SKM-1 (cell line): ENCODE results near the gene ARID1B.
A peak's percentile ranks its signal among the peaks of the same experiment; 100 is the strongest.

Experiments used
- DNase-seq: peaks from one replicate; lab custom pipeline; 2025; ENCODE audit not compliant: unreplicated experiment; lab: John Stamatoyannopoulos, UW

The ARID1B gene

GRCh38 chr6:157229713-157230112 is 452.5 kb downstream of the ARID1B start:
- DNase-seq = no peak

- DNase-seq = no peak
These were observed 453.7 kb downstream of the ARID1B start for GRCh38 chr6:157230910-157231309.

GRCh38 chr6:157232161-157232895 is 455.1 kb downstream of the ARID1B start:
- DNase-seq = no peak

GRCh38 chr6:157233156-157233555 is 456.0 kb downstream of the ARID1B start:
- DNase-seq = no peak

- no peak for DNase-seq
These were observed 456.5 kb downstream of the ARID1B start for GRCh38 chr6:157233686-157234085.

GRCh38 chr6:157235600-157236039 is 458.4 kb downstream of the ARID1B start:
- DNase-seq = peak; percentile 38

- DNase-seq = no peak
These were observed 459.0 kb downstream of the ARID1B start for GRCh38 chr6:157236040-157236725.

- no peak for DNase-seq
These were observed 461.2 kb downstream of the ARID1B start for GRCh38 chr6:157238346-157238745.

- DNase-seq = no peak
These were observed 462.0 kb downstream of the ARID1B start for GRCh38 chr6:157239148-157239547.

GRCh38 chr6:157239671-157240058 is 462.5 kb downstream of the ARID1B start:
- no peak for DNase-seq

GRCh38 chr6:157240059-157240959 is 463.1 kb downstream of the ARID1B start:
- no peak for DNase-seq

GRCh38 chr6:157240960-157241311 is 463.8 kb downstream of the ARID1B start:
- no peak for DNase-seq

- no peak for DNase-seq
These were observed 465.6 kb downstream of the ARID1B start for GRCh38 chr6:157242791-157243190.

GRCh38 chr6:157244175-157244574 is 467.0 kb downstream of the ARID1B start:
- DNase-seq = no peak

GRCh38 chr6:157244780-157245179 is 467.6 kb downstream of the ARID1B start:
- DNase-seq = no peak

- DNase-seq = no peak
These were observed 468.3 kb downstream of the ARID1B start for GRCh38 chr6:157245436-157245835.

- no peak for DNase-seq
These were observed 469.0 kb downstream of the ARID1B start for GRCh38 chr6:157246048-157246630.

GRCh38 chr6:157246771-157247484 is 469.8 kb downstream of the ARID1B start:
- no peak for DNase-seq

GRCh38 chr6:157248264-157248663 is 471.1 kb downstream of the ARID1B start:
- no peak for DNase-seq

GRCh38 chr6:157249826-157250225 is 472.6 kb downstream of the ARID1B start:
- no peak for DNase-seq
